ENCODE measurements around the gene CXCL8.
A peak's percentile ranks its signal among the peaks of the same experiment; 100 is the strongest.

CXCL8 gene

GRCh38 chr4:73776321-73776729 is 36.0 kb downstream of the CXCL8 start:
- no peak overlapping the region for H3K4me3 ChIP-seq (replicated peaks; ENCODE audit: low read depth, low read length)
- DNase-seq (ENCODE audit: extremely low read depth, low read depth) = peak; percentile 39
- no peak for TF ChIP-seq CTCF (IDR thresholded peaks at IDR 0.05; ENCODE audit: low read depth, low read length, missing control alignments)

GRCh38 chr4:73777612-73778011 is 37.2 kb downstream of the CXCL8 start:
- DNase-seq (ENCODE audit: extremely low read depth, low read depth) = no peak
- no peak overlapping the region for H3K4me3 ChIP-seq (replicated peaks; ENCODE audit: low read depth, low read length)
- TF ChIP-seq CTCF (IDR thresholded peaks at IDR 0.05; ENCODE audit: low read depth, low read length, missing control alignments) = no peak

GRCh38 chr4:73780243-73780642 is 39.9 kb downstream of the CXCL8 start:
- no peak overlapping the region for H3K4me3 ChIP-seq (replicated peaks; ENCODE audit: low read depth, low read length)
- DNase-seq (ENCODE audit: extremely low read depth, low read depth) = no peak
- no peak for TF ChIP-seq CTCF (IDR thresholded peaks at IDR 0.05; ENCODE audit: low read depth, low read length, missing control alignments)

GRCh38 chr4:73780834-73781233 is 40.5 kb downstream of the CXCL8 start:
- no peak for TF ChIP-seq CTCF (IDR thresholded peaks at IDR 0.05; ENCODE audit: low read depth, low read length, missing control alignments)
- H3K4me3 ChIP-seq (replicated peaks; ENCODE audit: low read depth, low read length) = no peak overlapping the region
- no peak for DNase-seq (ENCODE audit: extremely low read depth, low read depth)

- DNase-seq (ENCODE audit: extremely low read depth, low read depth) = no peak
- no peak overlapping the region for H3K4me3 ChIP-seq (replicated peaks; ENCODE audit: low read depth, low read length)
- no peak for TF ChIP-seq CTCF (IDR thresholded peaks at IDR 0.05; ENCODE audit: low read depth, low read length, missing control alignments)
These were observed 48.0 kb downstream of the CXCL8 start for GRCh38 chr4:73788411-73788810.

Measured in HFF-Myc (cell line).